MM.1S (cell line): Measurements from ENCODE around the gene TP53TG3.
"Not testable (repeated sequence)": the region's sequence is repeated elsewhere in the genome, so short reads cannot be mapped to it uniquely, and the experiment has no call there.

Experiments
- CTCF ChIP-seq: fragments of 300-600 bp; sonication (generic); IDR thresholded peaks from 2 replicates; pipeline ENCODE4 v1.5.1; 2016; ENCODE audit warnings: antibody characterized with exemption, low read length, mixed read lengths
- EZH2 ChIP-seq: fragments of 300-600 bp; sonication (generic); optimal IDR thresholded peaks from 2 replicates; pipeline ENCODE3; 2017; ENCODE audit warnings: low read depth, mild to moderate bottlenecking, antibody characterized with exemption, low read length, mixed read lengths

GRCh38 chr16:32647562-32647961, 28.4 kb downstream of the TP53TG3 start:
- not testable (repeated sequence) for TF ChIP-seq EZH2, CTCF
